H1 (cell line): ENCODE results near the gene CNIH1. TPM values are rescaled to one million over a fixed set of nuclear protein-coding genes. Genes with fewer than 3 reads are reported as not detected.

Experiments
- CTCF ChIA-PET: fragments of 300-600 bp; sonication (Branson Sonifier 250); formaldehyde crosslinking; loops from one replicate; lab custom pipeline; 2021; ENCODE audit not compliant: partially characterized antibody; lab: Charles Lee
- POLR2A ChIA-PET: fragments of 300-600 bp; sonication (Branson Sonifier 250); formaldehyde crosslinking; loops from one replicate; lab custom pipeline; 2021; ENCODE audit warnings: inconsistent platforms; ENCODE audit not compliant: partially characterized antibody; lab: Charles Lee
- DNase-seq, 2 experiments: peaks; one replicate each; pipeline versions ENCODE4 v3.0.0 to v3.0.0-alpha.2; 2010 to 2022; ENCODE audit warnings: low spot score in 2 of 2, low read depth in 1 of 2, mixed read lengths in 1 of 2
- FAIRE-seq: peaks from 2 replicates; lab custom pipeline; 2011; peaks lifted over from hg19 to GRCh38; lab: Jason Lieb, UNC
- H2AFZ ChIP-seq: 2 replicates; pipeline ENCODE4 v1.8.1; 2012; ENCODE audit warnings: low read length, inconsistent platforms
- H2AK5ac ChIP-seq: 2 replicates; pipeline ENCODE4 v1.6.1; 2013; ENCODE audit warnings: low read depth, low read length
- H2BK120ac ChIP-seq: replicated peaks from 2 replicates; pipeline ENCODE3; 2013; ENCODE audit warnings: low read depth, low read length, inconsistent platforms
- H2BK12ac ChIP-seq: 2 replicates; pipeline ENCODE4 v1.6.1; 2013; ENCODE audit warnings: low read depth, low read length
- H2BK15ac ChIP-seq: 2 replicates; pipeline ENCODE4 v1.6.1; 2013; ENCODE audit warnings: low read length
- H2BK20ac ChIP-seq: 2 replicates; pipeline ENCODE4 v1.6.1; 2013; ENCODE audit warnings: low read length
- H2BK5ac ChIP-seq: 2 replicates; pipeline ENCODE4 v1.6.1; 2013; ENCODE audit warnings: low read depth, low read length
- H3K14ac ChIP-seq: 2 replicates; pipeline ENCODE4 v1.6.1; 2013; ENCODE audit warnings: inconsistent platforms; ENCODE audit not compliant: insufficient read length
- H3K18ac ChIP-seq: 2 replicates; pipeline ENCODE4 v1.6.1; 2013; ENCODE audit warnings: low read length; ENCODE audit errors: extremely low read depth
- H3K23ac ChIP-seq: 2 replicates; pipeline ENCODE4 v1.6.1; 2013; ENCODE audit warnings: inconsistent platforms; ENCODE audit not compliant: insufficient read length
- H3K23me2 ChIP-seq: 2 replicates; pipeline ENCODE4 v1.6.1; 2013; ENCODE audit warnings: low read depth, low read length
- H3K27ac ChIP-seq: 2 replicates; pipeline ENCODE4 v1.6.1; 2011; ENCODE audit warnings: low read depth, low read length, inconsistent platforms
- H3K27me3 ChIP-seq, 4 experiments: replicated peaks in 1 of 4; 1 replicate in 1 of 4; 2 replicates in 3 of 4; pipeline versions ENCODE4 v1.6.1 to v1.8.1; 2011 to 2013; ENCODE audit warnings: low read length in 3 of 4, mild to moderate bottlenecking in 3 of 4, inconsistent platforms in 2 of 4, mixed read lengths in 2 of 4, moderate library complexity in 1 of 4; ENCODE audit not compliant: control insufficient read depth in 3 of 4, insufficient read depth in 3 of 4; ENCODE audit errors: extremely low read depth in 1 of 4
- H3K36me3 ChIP-seq, 4 experiments: 2 replicates each; pipeline versions ENCODE4 v1.6.1 to v1.8.1; 2011 to 2013; ENCODE audit warnings: mild to moderate bottlenecking in 4 of 4, low read length in 3 of 4, moderate library complexity in 2 of 4, control low read depth in 1 of 4, inconsistent platforms in 1 of 4; ENCODE audit not compliant: insufficient read depth in 4 of 4, control insufficient read depth in 2 of 4
- H3K4ac ChIP-seq: replicated peaks from 2 replicates; pipeline ENCODE3; 2013; ENCODE audit warnings: low read length, low read depth, mixed read lengths, inconsistent platforms; ENCODE audit not compliant: insufficient read length
- H3K4me1 ChIP-seq, 4 experiments: replicated peaks in 1 of 4; 1 replicate in 1 of 4; 2 replicates in 3 of 4; pipeline versions ENCODE4 v1.6.1 to v1.8.1; 2011 to 2013; ENCODE audit warnings: low read length in 3 of 4, inconsistent platforms in 2 of 4, mixed read lengths in 1 of 4; ENCODE audit not compliant: insufficient read depth in 4 of 4, control insufficient read depth in 3 of 4
- H3K4me2 ChIP-seq, 2 experiments: 2 replicates each; pipeline versions ENCODE4 v1.6.1 to v1.8.1; 2011 to 2013; ENCODE audit warnings: low read depth in 2 of 2, low read length in 2 of 2, control low read depth in 1 of 2, inconsistent platforms in 1 of 2, mild to moderate bottlenecking in 1 of 2; ENCODE audit not compliant: insufficient read depth in 1 of 2
- H3K4me3 ChIP-seq, 4 experiments: fragments of 200-600, 300-600 bp in 1 of 4; sonication (generic), shearing (Covaris generic), sonication (Bioruptor Twin) in 1 of 4; 2 replicates each; pipeline versions ENCODE4 v1.5.1 to v1.8.1; 2011 to 2016; ENCODE audit warnings: low read length in 4 of 4, low read depth in 3 of 4, control low read depth in 2 of 4, inconsistent platforms in 2 of 4, mild to moderate bottlenecking in 2 of 4, mixed read lengths in 1 of 4, moderate library complexity in 1 of 4; ENCODE audit not compliant: insufficient read depth in 2 of 4; ENCODE audit errors: extremely low read depth in 1 of 4
- H3K56ac ChIP-seq: replicated peaks from 2 replicates; pipeline ENCODE3; 2013; ENCODE audit warnings: low read depth, mild to moderate bottlenecking, mixed read lengths, low read length, inconsistent platforms; ENCODE audit not compliant: insufficient read length
- H3K79me1 ChIP-seq: 2 replicates; pipeline ENCODE4 v1.6.1; 2013; ENCODE audit warnings: low read depth, low read length, control low read depth
- H3K79me2 ChIP-seq, 2 experiments: 2 replicates each; pipeline versions ENCODE4 v1.6.1 to v1.8.1; 2012 to 2013; ENCODE audit warnings: low read length in 2 of 2, mild to moderate bottlenecking in 2 of 2, inconsistent platforms in 1 of 2; ENCODE audit not compliant: insufficient read depth in 2 of 2, control insufficient read depth in 1 of 2
- H3K9ac ChIP-seq, 4 experiments: replicated peaks in 1 of 4; 1 replicate in 1 of 4; 2 replicates in 3 of 4; pipeline versions ENCODE4 v1.6.1 to v1.8.1; 2011 to 2013; ENCODE audit warnings: low read depth in 3 of 4, low read length in 3 of 4, control low read depth in 2 of 4, mild to moderate bottlenecking in 2 of 4, moderate library complexity in 2 of 4, inconsistent platforms in 1 of 4; ENCODE audit errors: extremely low read depth in 1 of 4
- H3K9me3 ChIP-seq, 2 experiments: 2 replicates each; pipeline versions ENCODE4 v1.6.1 to v1.8.1; 2012 to 2013; ENCODE audit warnings: mild to moderate bottlenecking in 2 of 2, moderate library complexity in 2 of 2, control low read depth in 1 of 2, inconsistent platforms in 1 of 2, low read depth in 1 of 2, low read length in 1 of 2, mixed read lengths in 1 of 2; ENCODE audit not compliant: insufficient read depth in 2 of 2
- H4K20me1 ChIP-seq, 2 experiments: replicated peaks in 1 of 2; 2 replicates each; pipeline versions ENCODE3 to v1.8.1; 2011 to 2013; ENCODE audit warnings: inconsistent platforms in 2 of 2, low read length in 2 of 2, mild to moderate bottlenecking in 1 of 2; ENCODE audit not compliant: insufficient read depth in 2 of 2, control insufficient read depth in 1 of 2
- H4K5ac ChIP-seq: 2 replicates; pipeline ENCODE4 v1.6.1; 2013; ENCODE audit warnings: low read length, low read depth, mixed read lengths, inconsistent platforms; ENCODE audit not compliant: insufficient read length
- H4K8ac ChIP-seq: 2 replicates; pipeline ENCODE4 v1.8.0; 2013; ENCODE audit warnings: mild to moderate bottlenecking, moderate library complexity, low read length, inconsistent platforms; ENCODE audit not compliant: insufficient read depth; ENCODE audit errors: extremely low read depth
- H4K91ac ChIP-seq: replicated peaks from 2 replicates; pipeline ENCODE3; 2013; ENCODE audit warnings: low read length, mixed read lengths, inconsistent platforms; ENCODE audit not compliant: insufficient read length
- HDAC6 ChIP-seq: IDR thresholded peaks from one replicate; pipeline ENCODE4 v1.7.1; 2012; ENCODE audit warnings: low read depth, mild to moderate bottlenecking, inconsistent platforms, low read length, moderate library complexity
- SIRT6 ChIP-seq: IDR thresholded peaks from one replicate; pipeline ENCODE4 v1.7.1; 2012; ENCODE audit warnings: low read length, inconsistent platforms
- WGBS, 2 experiments: shearing (Covaris generic) in 1 of 2; methylation state at CpG; one replicate each; pipeline versions ENCODE4 v1.1.6 to v1.1.7; 2013 to 2015; ENCODE audit warnings: low lambda C conversion rate in 2 of 2, mixed read lengths in 2 of 2, inconsistent platforms in 1 of 2, low coverage in 1 of 2, missing lambda C conversion rate in 1 of 2; ENCODE audit not compliant: insufficient replicate concordance in 2 of 2, insufficient coverage in 1 of 2, insufficient read length in 1 of 2; ENCODE audit errors: extremely low coverage in 1 of 2, missing lambda C conversion rate in 1 of 2; 5-methylcytosine and 5-hydroxymethylcytosine counted together
- polyA plus RNA-seq, 7 experiments: library from polyadenylated mRNA; depleted of rRNA in 3 of 7; stranded (reverse) in 5 of 7; unstranded in 2 of 7; fragments of >200 nt in 5 of 7; fragments of 200-250 nt in 2 of 7; gene quantifications; 1 replicate in 5 of 7; 2 replicates in 1 of 7; 4 replicates in 1 of 7; pipeline versions ENCODE4 v1.2.1 to v1.2.3, GENCODE V29; 2011 to 2013; ENCODE audit warnings: missing spikeins in 2 of 7, mixed read lengths in 2 of 7
- total RNA-seq: library from RNA; stranded (reverse); fragmentation: NEBNext Ultra II Directional; extraction: Animal tissue kit (Norgen Biotek cat#: 25700); gene quantifications from 2 replicates; pipeline ENCODE4 v1.2.1, GENCODE V29; 2021

CNIH1 gene
- total and polyA plus RNA-seq, 2 of the 8 experiments (the other 6 are each of a cell fraction or from before 2014, with no cell fraction given), result 119 to 333 TPM

DNA sequence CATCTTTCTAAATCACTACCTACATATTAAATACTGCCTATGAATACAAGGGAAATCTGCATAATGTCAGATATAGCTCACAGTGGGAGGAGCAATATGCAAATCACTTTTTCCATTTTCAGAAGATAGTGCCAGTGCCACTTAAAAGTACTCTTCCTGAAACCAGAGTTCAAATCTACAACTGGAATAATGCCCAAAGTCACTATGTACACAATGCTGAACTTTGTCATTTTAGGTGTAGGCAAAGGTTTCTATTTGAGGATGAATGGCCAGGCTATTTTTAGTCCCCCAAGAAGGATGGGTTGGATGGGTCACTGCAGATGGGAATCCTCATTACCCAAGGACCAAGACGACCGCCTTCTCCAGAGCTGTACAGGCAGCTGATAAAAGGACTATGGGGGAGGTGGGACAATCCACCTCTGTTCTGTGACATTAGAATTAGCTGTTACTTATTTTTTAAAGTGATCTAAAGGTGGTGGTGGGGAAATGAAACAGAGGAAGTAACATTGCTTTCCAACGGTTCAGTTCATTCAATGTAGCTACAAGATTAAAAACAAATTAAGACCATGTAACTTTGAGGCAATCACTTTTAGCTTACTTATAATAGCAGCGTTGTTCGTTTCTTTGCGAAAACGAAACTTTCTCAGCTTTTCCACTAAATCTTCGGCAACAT is 42.0 kb upstream of the CNIH1 start:
- H3K36me3 ChIP-seq, result peaks cover 0 to 39% (median 6%) of the 10 kb centered on the region in 4 experiments; a peak in 6 of 8 replicates
- H3K4me2 ChIP-seq, result no peak overlapping the region
- H4K91ac ChIP-seq, result no peak overlapping the region
- H2BK15ac ChIP-seq, result no peak overlapping the region
- TF ChIP-seq SIRT6 (no peak), HDAC6 (no peak)
- TF ChIP-seq, all 59 proteins: peak for 0
- Histone ChIP-seq H3K18ac (no peak overlapping the region), H3K79me2 (peaks cover 4 to 54% of the 10 kb centered on the region in 2 experiments; a peak in 3 of 4 replicates), H3K14ac (no peak overlapping the region), H3K23ac (no peak overlapping the region), H3K27me3 (no peaks in the 10 kb centered on the region), H3K23me2 (peaks cover 3% of the 10 kb centered on the region; the same call in 1 of the 2 replicates), H3K4me3 (no peak overlapping the region), H3K4ac (no peak overlapping the region), H2BK12ac (no peak overlapping the region), H2AFZ (no peak overlapping the region), H2BK20ac (no peak overlapping the region), H3K4me1 (no peaks in the 10 kb centered on the region; a peak in 1 of 7 replicates), H4K20me1 (peaks cover 0 to 5% of the 10 kb centered on the region in 2 experiments), H3K79me1 (no peaks in the 10 kb centered on the region; the same call in 1 of the 2 replicates), H2BK5ac (no peak overlapping the region), H3K56ac (no peak overlapping the region), H3K27ac (no peak overlapping the region), H2BK120ac (no peak overlapping the region), H3K9ac (no peak overlapping the region), H2AK5ac (no peak overlapping the region), H4K8ac (no peak overlapping the region), H3K9me3 (no peaks in the 10 kb centered on the region), H4K5ac (no peak overlapping the region)
- ChIA-PET CTCF (interaction anchor here (1.0 to 1.6 kb wide), 3 partner anchors 10 to 44 kb away, joined by 3 to 11 read pairs (median 3); no protein-coding TSS in a partner anchor), POLR2A (no interaction called here)
- no peak for FAIRE-seq
- DNase-seq, result no peak
- 94% methylated on average over 8 of the region's 8 CpGs; no CpG with 5 or more reads in 1 of the 2 experiments for WGBS, 2 experiments
